8988T (cell line): Measurements from ENCODE around the gene TOR1AIP1.
A peak's percentile ranks its signal among the peaks of the same experiment; 100 is the strongest.
"Not testable (repeated sequence)": the region's sequence is repeated elsewhere in the genome, so short reads cannot be mapped to it uniquely, and the experiment has no call there.

Source experiments
- DNase-seq: peaks from one replicate; pipeline ENCODE4 v3.0.0; 2011

TOR1AIP1 gene

DNA sequence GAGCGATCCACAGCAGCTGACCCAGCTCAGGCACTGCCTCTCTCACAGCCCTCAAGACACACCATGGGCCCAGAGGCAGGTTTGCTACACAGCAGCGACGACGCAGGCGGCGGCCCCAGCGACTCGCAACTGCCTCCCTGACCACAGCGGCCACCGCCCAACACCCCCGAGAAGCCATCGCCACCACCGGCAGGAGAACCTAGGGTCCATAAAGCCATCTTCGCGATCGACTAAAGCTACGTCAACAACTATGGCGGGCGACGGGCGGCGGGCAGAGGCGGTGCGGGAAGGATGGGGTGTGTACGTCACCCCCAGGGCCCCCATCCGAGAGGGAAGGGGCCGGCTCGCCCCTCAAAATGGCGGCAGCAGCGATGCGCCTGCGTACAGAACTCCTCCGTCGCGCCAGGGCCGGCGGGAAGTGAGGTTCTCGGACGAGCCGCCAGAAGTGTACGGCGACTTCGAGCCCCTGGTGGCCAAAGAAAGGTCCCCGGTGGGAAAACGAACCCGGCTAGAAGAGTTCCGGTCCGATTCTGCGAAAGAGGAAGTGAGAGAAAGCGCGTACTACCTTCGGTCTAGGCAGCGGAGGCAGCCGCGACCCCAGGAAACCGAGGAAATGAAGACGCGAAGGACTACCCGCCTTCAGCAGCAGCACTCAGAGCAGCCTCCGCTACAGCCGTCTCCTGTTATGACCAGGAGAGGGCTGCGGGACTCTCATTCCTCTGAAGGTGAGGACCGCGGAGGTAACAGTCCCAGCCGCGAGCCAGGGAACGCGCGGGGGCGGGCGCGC lies at the start of gene TOR1AIP1:
Gene TOR1AIP1, plus strand, starts transcription at position 33 of the 787 bp plus-strand sequence. Its CDS starts 218 bp downstream, at position 251.
- DNase-seq = peak; percentile 64

DNA sequence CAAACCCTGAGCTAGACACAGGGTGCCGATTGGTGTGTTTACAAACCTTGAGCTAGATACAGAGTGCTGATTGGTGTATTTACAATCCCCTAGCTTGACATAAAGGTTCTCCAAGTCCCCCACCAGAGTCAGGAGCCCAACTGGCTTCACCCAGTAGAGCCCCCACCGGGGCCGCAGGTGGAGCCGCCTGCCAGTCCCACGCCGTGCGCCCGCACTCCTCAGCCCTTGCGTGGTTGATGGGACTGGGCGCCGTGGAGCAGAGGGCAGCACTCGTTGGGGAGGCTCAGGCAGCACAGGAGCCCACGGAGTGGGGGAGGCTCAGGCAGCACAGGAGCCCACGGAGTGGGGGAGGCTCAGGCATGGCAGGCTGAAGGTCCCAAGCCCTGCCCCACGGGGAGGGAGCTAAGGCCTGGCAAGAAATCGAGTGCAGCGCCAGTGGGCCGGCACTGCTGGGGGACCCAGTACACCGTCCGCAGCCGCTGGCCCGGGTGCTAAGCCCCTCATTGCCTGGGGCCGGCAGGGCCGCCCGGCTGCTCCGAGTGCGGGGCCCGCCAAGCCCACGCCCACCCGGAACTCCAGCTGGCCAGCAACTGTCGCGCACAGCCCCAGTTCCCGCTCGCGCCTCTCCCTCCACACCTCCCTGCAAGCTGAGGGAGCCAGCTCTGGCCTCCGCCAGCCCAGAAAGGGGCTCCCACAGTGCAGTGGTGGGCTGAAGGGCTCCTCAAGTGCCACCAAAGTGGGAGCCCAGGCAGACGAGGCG lies 45.2 kb upstream of the TOR1AIP1 start:
- not testable (repeated sequence) for DNase-seq

DNA sequence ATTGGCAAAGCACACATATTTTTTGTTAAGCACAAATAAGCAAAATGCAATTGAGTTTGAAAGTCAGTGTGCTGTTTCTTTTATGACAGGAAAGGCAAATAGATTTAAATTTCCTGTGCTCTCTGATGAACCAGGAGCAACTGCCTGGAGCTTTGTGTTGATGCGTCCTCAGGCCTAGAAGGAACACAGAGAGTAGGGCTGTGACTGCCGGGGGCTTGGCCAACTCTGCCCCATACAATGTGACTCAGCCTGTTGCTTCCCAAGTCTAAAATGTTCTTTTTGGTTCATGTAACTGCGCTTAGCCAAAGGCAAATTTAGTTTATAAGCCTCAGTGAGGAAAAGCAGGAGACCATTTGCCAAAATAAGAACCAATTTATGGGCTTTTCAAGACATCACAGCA lies 42.0 kb upstream of the TOR1AIP1 start:
- no peak for DNase-seq

DNA sequence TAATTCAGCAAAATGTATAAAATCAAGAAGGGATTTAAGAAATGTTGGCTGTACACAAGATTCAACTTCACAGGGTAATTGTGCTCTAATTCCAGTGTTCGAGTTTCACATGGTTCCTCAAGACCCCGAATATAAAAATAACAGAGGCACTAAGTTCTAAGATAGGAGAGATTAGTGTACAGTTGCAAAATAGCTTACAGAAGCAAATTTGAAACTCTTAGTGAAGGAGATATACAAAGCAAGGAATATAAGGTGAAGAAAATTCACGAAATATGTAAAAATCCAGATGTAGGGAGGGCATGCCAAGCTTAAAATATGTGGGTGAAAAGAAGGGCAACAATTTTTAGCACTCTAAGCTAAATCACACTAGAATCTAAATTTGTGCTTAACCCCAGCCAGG lies 33.9 kb upstream of the TOR1AIP1 start:
- no peak for DNase-seq

GRCh38 chr1:179853102-179853501 lies 29.0 kb upstream of the TOR1AIP1 start:
- DNase-seq = no peak

DNA sequence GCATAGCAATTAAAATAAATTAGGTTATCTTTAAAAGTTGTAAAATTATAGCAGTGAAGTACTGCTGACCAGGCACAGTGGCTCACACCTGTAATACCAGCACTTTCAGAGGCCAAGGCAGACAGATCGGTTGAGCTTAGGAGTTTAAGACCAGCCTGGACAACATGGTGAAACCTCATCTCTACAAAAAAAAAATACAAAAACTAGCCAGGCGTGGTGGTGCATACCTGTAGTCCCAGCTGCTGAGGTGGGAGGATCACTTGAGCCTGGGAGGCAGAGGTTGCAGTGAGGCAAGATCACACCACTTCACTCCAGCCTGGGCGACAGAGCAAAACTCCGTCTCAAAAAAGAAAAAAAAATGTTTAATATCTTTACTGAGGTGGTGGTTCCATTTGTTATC lies 26.3 kb upstream of the TOR1AIP1 start:
- not testable (repeated sequence) for DNase-seq

- DNase-seq = no peak
Observed at GRCh38 chr1:179856296-179856695, 25.8 kb upstream of the TOR1AIP1 start.

GRCh38 chr1:179857009-179857408 lies 25.1 kb upstream of the TOR1AIP1 start:
- no peak for DNase-seq

DNA sequence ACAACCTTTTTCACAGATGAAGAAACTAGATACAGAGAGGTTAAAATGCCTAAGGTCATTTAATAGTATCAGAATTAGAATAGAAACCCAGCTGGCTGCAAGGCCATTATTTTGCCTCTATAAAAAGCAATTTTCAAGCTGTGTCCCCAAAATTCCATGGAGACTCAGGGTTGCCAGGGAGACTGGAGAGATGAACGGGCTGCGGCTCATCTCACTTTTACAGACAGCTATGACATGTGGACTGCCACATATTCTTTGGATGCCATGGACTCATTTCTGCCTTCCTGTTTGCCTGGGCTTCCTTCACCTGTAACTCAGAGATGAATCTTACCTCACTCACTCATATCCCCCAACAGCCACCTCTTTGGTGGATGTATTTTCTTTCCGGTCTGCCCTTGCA lies 21.4 kb upstream of the TOR1AIP1 start:
- DNase-seq = no peak

- no peak for DNase-seq
Observed at GRCh38 chr1:179865377-179865776, 16.7 kb upstream of the TOR1AIP1 start.

DNA sequence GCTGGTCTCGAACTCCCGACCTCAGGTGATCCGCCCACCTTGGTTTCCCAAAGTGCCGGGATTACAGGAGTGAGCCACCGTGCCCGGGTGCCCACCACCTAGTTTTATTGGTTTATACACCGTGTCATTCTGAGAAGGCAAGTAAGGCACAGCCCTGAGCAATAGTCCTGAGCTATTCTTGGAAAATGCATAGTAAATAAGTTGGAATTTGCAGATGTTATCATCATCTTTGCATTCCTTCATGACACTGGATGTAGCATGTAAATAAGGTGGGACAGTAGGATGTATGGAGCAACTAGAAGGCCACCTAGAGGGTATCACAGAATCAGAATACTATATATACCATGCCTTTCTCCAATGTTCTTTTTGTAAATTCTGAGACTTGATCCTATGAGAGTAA lies 15.5 kb upstream of the TOR1AIP1 start:
- DNase-seq = no peak

- DNase-seq = no peak
Observed at GRCh38 chr1:179867493-179868330, 14.4 kb upstream of the TOR1AIP1 start.

GRCh38 chr1:179870870-179871269 lies 11.2 kb upstream of the TOR1AIP1 start:
- no peak for DNase-seq

GRCh38 chr1:179871940-179872339 lies 10.1 kb upstream of the TOR1AIP1 start:
- DNase-seq = no peak

DNA sequence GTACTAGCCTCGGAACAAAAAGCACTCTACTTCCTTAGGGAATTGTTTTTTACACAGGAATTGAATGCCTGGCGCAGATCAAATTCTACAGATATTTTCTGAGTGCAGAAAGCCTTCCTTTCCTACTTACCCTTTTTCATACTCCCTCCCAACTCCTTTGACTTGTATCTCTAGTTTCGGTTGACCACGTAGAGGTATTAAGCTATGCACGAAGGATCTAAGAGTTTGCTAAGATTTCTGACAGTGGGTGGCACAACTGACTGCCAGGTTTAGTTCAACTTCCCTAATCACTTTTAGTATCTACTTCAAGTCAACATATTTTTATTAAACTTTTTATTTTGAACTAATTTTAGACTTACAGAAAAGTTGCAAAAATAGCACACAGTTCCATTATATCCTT lies 9.5 kb upstream of the TOR1AIP1 start:
- DNase-seq = no peak

- no peak for DNase-seq
Observed at GRCh38 chr1:179873438-179873851, 8.6 kb upstream of the TOR1AIP1 start.

DNA sequence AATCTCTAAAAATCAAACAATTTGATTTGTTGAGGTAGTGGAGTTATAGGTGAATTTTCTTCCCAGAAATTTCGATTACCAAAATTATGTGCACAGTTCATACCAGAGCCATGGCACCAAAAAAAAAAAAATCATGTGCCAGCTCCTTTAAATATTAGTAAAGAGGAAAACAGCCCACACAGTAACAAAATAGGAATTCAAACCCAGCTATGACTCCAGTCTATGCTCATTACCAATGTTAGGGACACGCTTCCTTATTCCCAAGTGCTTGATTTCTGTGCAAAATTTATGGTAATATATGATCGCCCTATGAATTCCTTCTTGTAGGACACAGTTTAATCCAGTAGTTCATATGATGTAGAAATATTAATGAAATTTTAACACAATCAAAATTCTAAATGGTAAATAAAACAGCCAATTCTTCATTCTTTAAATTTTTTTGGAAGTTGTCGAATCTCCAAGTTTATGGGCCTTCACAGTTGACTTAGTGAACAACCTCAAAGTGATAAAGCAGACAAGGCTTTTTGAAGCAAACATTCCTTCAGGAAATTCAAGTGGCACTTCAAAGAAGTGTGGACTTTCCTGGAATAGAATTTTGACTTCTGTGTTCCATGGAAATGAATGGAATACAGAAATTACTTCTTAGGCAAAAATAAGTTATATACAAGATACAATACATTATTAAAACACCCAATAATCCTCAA lies 6.3 kb upstream of the TOR1AIP1 start:
- DNase-seq = no peak

DNA sequence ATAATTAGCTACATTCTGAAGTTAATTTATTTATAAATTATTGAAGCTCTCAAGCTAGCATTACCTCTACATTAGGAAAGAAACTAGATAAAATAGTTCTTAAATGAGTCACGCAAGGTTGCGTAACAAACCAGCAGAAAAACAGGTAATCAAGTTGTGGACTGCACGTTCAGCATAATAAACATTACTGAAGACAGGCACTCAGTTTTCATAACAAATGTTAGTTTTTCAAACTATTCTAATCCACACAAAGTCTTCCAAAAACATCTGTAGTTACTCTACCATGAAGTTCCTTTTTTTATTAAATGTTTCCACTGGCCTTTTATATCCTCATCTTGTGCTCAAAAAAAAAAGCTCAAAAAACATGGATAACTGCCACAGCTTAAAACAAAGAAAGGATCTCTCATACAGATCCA lies 5.8 kb upstream of the TOR1AIP1 start:
- DNase-seq = no peak

DNA sequence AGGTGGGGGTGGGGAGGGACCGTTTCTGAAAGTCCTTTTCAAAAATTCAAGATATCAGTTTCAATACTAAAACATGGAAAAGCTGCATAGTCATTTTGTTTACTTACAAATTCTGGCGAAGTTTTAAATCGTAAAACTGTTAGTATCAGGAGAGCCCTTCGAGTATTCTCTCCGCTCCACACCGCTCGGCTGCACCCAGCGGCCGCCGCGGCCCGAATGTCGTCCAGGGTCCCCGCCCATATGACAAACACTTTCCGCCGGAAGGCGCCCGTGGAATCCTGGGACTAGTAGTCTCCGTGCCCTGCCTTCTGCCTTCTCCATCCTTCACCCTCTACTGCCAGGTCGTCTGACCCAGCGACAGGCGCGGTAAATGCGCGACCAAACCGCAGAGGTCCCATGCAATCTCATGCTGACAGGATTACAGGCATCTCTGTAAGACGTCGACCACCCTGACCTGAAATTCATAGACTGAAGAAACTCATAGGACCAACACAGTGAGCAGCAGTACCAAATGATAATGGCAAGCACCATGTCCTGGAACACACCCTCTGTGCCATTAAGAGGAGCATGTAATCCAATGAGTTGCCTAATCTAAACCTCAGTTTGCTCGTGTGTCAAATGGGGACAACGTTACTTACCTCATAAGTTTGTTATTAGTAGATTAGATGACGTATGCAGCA lies 4.4 kb upstream of the TOR1AIP1 start, which contains the start of gene TOR1AIP2:
Gene TOR1AIP2, minus strand, starts transcription at position 218 of the 680 bp plus-strand sequence. CDS start 25,138 bp downstream, outside the sequence.
- peak; percentile 58 for DNase-seq

- no peak for DNase-seq
Observed at GRCh38 chr1:179879797-179880196, 2.3 kb upstream of the TOR1AIP1 start.

GRCh38 chr1:179881642-179882252 lies 338 bp upstream of the TOR1AIP1 start:
- no peak for DNase-seq
